Sigmoid colon (tissue), 3 donors: Measurements from ENCODE around the gene FIGN.

Experiments
- POLR2A ChIP-seq, 2 donors: fragments of 450-650 bp; IDR thresholded peaks; one replicate each; pipeline ENCODE4 v1.6.1; 2016; ENCODE audit warnings: antibody characterized with exemption in 2 of 2, mild to moderate bottlenecking in 2 of 2, moderate library complexity in 2 of 2
- TF ChIP-seq, protein P1 (sequence below), 4 experiments: fragments of 450-650 bp in 3 of 4; fragments of 200-600 bp in 1 of 4; IDR thresholded peaks; one replicate each; pipeline ENCODE4 v1.5.1; 2016 to 2019; ENCODE audit warnings: antibody characterized with exemption in 4 of 4, mild to moderate bottlenecking in 3 of 4, moderate library complexity in 2 of 4

DNA sequence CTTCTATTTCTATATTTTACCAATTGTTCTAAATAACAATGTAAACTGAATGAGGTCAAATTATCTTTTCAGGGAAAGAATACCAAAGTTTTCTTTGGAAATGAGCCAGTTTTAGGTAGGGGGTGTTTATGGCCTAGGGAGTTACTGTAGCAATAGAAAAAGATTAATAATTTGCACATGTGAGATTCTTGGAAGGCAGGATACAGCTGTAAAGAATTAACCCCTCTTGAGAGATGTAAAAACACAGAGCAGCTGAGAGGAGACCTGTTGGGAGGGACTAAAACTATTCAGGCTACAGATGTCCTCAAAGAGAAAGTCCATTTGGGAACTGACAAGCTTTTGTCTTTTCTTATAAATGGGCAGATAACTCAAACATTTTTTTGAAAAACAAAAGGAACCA is 182.2 kb downstream of the FIGN start:
- no peak for TF ChIP-seq POLR2A (IDR thresholded peaks at IDR 0.05)
- TF ChIP-seq, protein P1, sequence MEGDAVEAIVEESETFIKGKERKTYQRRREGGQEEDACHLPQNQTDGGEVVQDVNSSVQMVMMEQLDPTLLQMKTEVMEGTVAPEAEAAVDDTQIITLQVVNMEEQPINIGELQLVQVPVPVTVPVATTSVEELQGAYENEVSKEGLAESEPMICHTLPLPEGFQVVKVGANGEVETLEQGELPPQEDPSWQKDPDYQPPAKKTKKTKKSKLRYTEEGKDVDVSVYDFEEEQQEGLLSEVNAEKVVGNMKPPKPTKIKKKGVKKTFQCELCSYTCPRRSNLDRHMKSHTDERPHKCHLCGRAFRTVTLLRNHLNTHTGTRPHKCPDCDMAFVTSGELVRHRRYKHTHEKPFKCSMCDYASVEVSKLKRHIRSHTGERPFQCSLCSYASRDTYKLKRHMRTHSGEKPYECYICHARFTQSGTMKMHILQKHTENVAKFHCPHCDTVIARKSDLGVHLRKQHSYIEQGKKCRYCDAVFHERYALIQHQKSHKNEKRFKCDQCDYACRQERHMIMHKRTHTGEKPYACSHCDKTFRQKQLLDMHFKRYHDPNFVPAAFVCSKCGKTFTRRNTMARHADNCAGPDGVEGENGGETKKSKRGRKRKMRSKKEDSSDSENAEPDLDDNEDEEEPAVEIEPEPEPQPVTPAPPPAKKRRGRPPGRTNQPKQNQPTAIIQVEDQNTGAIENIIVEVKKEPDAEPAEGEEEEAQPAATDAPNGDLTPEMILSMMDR (IDR thresholded peaks at IDR 0.05), result no peak
